HepG2 (cell line): ENCODE results near the gene ZNF189.

Experiments used
- CTCF ChIP-seq: sonication (generic); formaldehyde crosslinking; IDR thresholded peaks from 2 replicates; pipeline ENCODE4 v1.5.0; 2020; ENCODE audit warnings: mild to moderate bottlenecking, missing genetic modification reagents, moderate library complexity
- EZH2 ChIP-seq: conservative IDR thresholded peaks from 2 replicates; pipeline ENCODE4 v1.6.1; 2012; ENCODE audit warnings: mild to moderate bottlenecking, low read depth, low read length, moderate library complexity
- NR1H2 ChIP-seq: sonication (generic); formaldehyde crosslinking; IDR thresholded peaks from 2 replicates; pipeline ENCODE4 v1.8.1; 2022; ENCODE audit warnings: low read depth, missing genetic modification reagents, borderline replicate concordance
- NRL ChIP-seq: sonication (generic); formaldehyde crosslinking; IDR thresholded peaks from 2 replicates; pipeline ENCODE4 v1.5.0; 2020; ENCODE audit warnings: missing genetic modification reagents, mild to moderate bottlenecking, moderate library complexity, borderline replicate concordance
- RFX3 ChIP-seq: IDR thresholded peaks from 2 replicates; pipeline ENCODE4 v1.6.1; 2016; ENCODE audit warnings: missing biosample characterization, missing genetic modification reagents
- YY1 ChIP-seq: IDR thresholded peaks from 2 replicates; pipeline ENCODE4 v1.6.1; 2011; ENCODE audit warnings: low read length, low read depth, moderate library complexity, mild to moderate bottlenecking; ENCODE audit not compliant: insufficient read depth, insufficient replicate concordance
- ZNF446 ChIP-seq: sonication (generic); formaldehyde crosslinking; IDR thresholded peaks from 2 replicates; pipeline ENCODE4 v1.5.0; 2020; ENCODE audit warnings: mild to moderate bottlenecking, missing genetic modification reagents
- ZNF607 ChIP-seq: sonication (generic); formaldehyde crosslinking; IDR thresholded peaks from 2 replicates; pipeline ENCODE4 v1.5.1; 2020; ENCODE audit warnings: missing genetic modification reagents, mild to moderate bottlenecking, borderline replicate concordance

- TF ChIP-seq ZNF446 (CRISPR knock-in tag) (no peak), CTCF (CRISPR knock-in tag) (no peak), YY1 (no peak), ZNF607 (CRISPR knock-in tag) (no peak), NR1H2 (CRISPR knock-in tag) (no peak), RFX3 (CRISPR knock-in tag) (no peak), NRL (CRISPR knock-in tag) (no peak), EZH2 (no peak)
These were observed 9.9 kb downstream of the ZNF189 start for GRCh38 chr9:101408374-101409078.
